HepG2 (cell line): ENCODE measurements around the gene GNG7. TPM values are rescaled to one million over a fixed set of nuclear protein-coding genes. Genes with fewer than 3 reads are reported as not detected.

Experiments
- CREM ChIP-seq, 2 experiments: sonication (generic) in 1 of 2; formaldehyde crosslinking in 1 of 2; IDR thresholded peaks; 2 replicates each; pipeline versions ENCODE4 v1.4.0 to v1.6.1; 2016 to 2020; ENCODE audit warnings: antibody characterized with exemption in 1 of 2, mild to moderate bottlenecking in 1 of 2, missing genetic modification reagents in 1 of 2
- HCFC1 ChIP-seq: fragments of 150-350 bp; IDR thresholded peaks from 2 replicates; pipeline ENCODE4 v1.6.1; 2014; ENCODE audit warnings: low read depth, low read length
- HNRNPL ChIP-seq: fragments of 200-400 bp; formaldehyde crosslinking; IDR thresholded peaks from 2 replicates; pipeline ENCODE4 v1.6.1; 2017; ENCODE audit warnings: mild to moderate bottlenecking, low read depth, low read length
- KDM5A ChIP-seq: fragments of 200-600 bp; sonication (generic); IDR thresholded peaks from 2 replicates; pipeline ENCODE4 v1.7.0; 2018; ENCODE audit warnings: antibody characterized with exemption, mild to moderate bottlenecking, low read length, borderline replicate concordance
- KDM6A ChIP-seq: IDR thresholded peaks from 2 replicates; pipeline ENCODE4 v1.6.1; 2016; ENCODE audit warnings: low read depth
- LCORL ChIP-seq, 2 experiments: fragments of 450-650 bp in 1 of 2; sonication (generic) in 1 of 2; formaldehyde crosslinking in 1 of 2; IDR thresholded peaks; 2 replicates each; pipeline versions ENCODE4 v1.5.0 to v1.6.1; 2017 to 2020; ENCODE audit warnings: antibody characterized with exemption in 1 of 2, missing genetic modification reagents in 1 of 2
- MLLT10 ChIP-seq: sonication (generic); formaldehyde crosslinking; IDR thresholded peaks from 2 replicates; pipeline ENCODE4 v1.4.0; 2020; ENCODE audit warnings: missing genetic modification reagents
- NFE2L2 ChIP-seq: fragments of 150-350 bp; IDR thresholded peaks from 2 replicates; pipeline ENCODE4 v1.6.1; 2014; ENCODE audit warnings: low read length
- NONO ChIP-seq, 2 experiments: fragments of 450-650 bp in 1 of 2; sonication (generic) in 1 of 2; formaldehyde crosslinking in 1 of 2; IDR thresholded peaks in 1 of 2; conservative IDR thresholded peaks in 1 of 2; 2 replicates each; pipeline versions ENCODE4 v1.6.1 to v1.8.0; 2017 to 2022; ENCODE audit warnings: mild to moderate bottlenecking in 1 of 2, missing genetic modification reagents in 1 of 2, moderate library complexity in 1 of 2
- NR2F1 ChIP-seq, 2 experiments: fragments of 450-650 bp in 1 of 2; formaldehyde crosslinking in 1 of 2; IDR thresholded peaks; 2 replicates each; pipeline versions ENCODE4 v1.5.0 to v1.6.1; 2016 to 2020; ENCODE audit warnings: mild to moderate bottlenecking in 1 of 2, missing compliant biosample characterization in 1 of 2, missing genetic modification reagents in 1 of 2, moderate library complexity in 1 of 2
- POLR2AphosphoS2 ChIP-seq: IDR thresholded peaks from 2 replicates; pipeline ENCODE4 v1.6.1; 2011; ENCODE audit warnings: low read depth, low read length, improper control_type of control experiment
- SP4 ChIP-seq: sonication (generic); formaldehyde crosslinking; IDR thresholded peaks from 2 replicates; pipeline ENCODE4 v1.8.1; 2023; ENCODE audit warnings: mild to moderate bottlenecking, missing genetic modification reagents
- TEAD2 ChIP-seq: sonication (generic); formaldehyde crosslinking; IDR thresholded peaks from 2 replicates; pipeline ENCODE4 v1.9.0; 2021; ENCODE audit warnings: missing genetic modification reagents
- ZBTB8A ChIP-seq: sonication (generic); formaldehyde crosslinking; IDR thresholded peaks from 2 replicates; pipeline ENCODE4 v1.4.0; 2020; ENCODE audit warnings: mild to moderate bottlenecking, low read depth, missing genetic modification reagents, borderline replicate concordance
- ZFP37 ChIP-seq: sonication (generic); formaldehyde crosslinking; IDR thresholded peaks from 2 replicates; pipeline ENCODE4 v1.4.0; 2020; ENCODE audit warnings: missing genetic modification reagents, borderline replicate concordance
- ZNF136 ChIP-seq: sonication (generic); formaldehyde crosslinking; IDR thresholded peaks from 2 replicates; pipeline ENCODE4 v1.8.1; 2022; ENCODE audit warnings: low read depth, mild to moderate bottlenecking, moderate library complexity, missing genetic modification reagents
- ZNF17 ChIP-seq: sonication (generic); formaldehyde crosslinking; IDR thresholded peaks from 2 replicates; pipeline ENCODE4 v1.5.0; 2020; ENCODE audit warnings: mild to moderate bottlenecking, missing genetic modification reagents
- ZNF20 ChIP-seq: sonication (generic); formaldehyde crosslinking; IDR thresholded peaks from 2 replicates; pipeline ENCODE4 v1.4.0; 2020; ENCODE audit warnings: mild to moderate bottlenecking, moderate library complexity, missing genetic modification reagents
- ZNF333 ChIP-seq: sonication (generic); formaldehyde crosslinking; IDR thresholded peaks from 2 replicates; pipeline ENCODE4 v1.4.0; 2020; ENCODE audit warnings: mild to moderate bottlenecking, missing genetic modification reagents, borderline replicate concordance
- ZNF343 ChIP-seq: sonication (generic); formaldehyde crosslinking; IDR thresholded peaks from 2 replicates; pipeline ENCODE4 v1.4.0; 2020; ENCODE audit warnings: mild to moderate bottlenecking, missing genetic modification reagents
- ZNF451 ChIP-seq: sonication (generic); formaldehyde crosslinking; IDR thresholded peaks from 2 replicates; pipeline ENCODE4 v1.5.0; 2020; ENCODE audit warnings: mild to moderate bottlenecking, missing genetic modification reagents
- ZNF572 ChIP-seq: sonication (generic); formaldehyde crosslinking; IDR thresholded peaks from 2 replicates; pipeline ENCODE4 v1.5.1; 2020; ENCODE audit warnings: mild to moderate bottlenecking, missing genetic modification reagents
- polyA plus RNA-seq, 8 experiments: library from polyadenylated mRNA; depleted of rRNA in 3 of 8; stranded (reverse) in 7 of 8; unstranded in 1 of 8; fragments of >200 nt; fragmentation: Illumina TruSeq in 4 of 8; extraction: Trizol in 4 of 8; gene quantifications; 2 replicates each; pipeline versions ENCODE4 v1.2.1 to v1.2.3, GENCODE V29; 2011 to 2016; ENCODE audit warnings: low read depth in 4 of 8, missing spikeins in 1 of 8, mixed read lengths in 1 of 8; ENCODE audit not compliant: insufficient read depth in 1 of 8
- total RNA-seq, 5 experiments: library from RNA; depleted of rRNA; stranded (reverse); fragments of >200 nt; fragmentation: Illumina TruSeq; extraction: Trizol; gene quantifications; 2 replicates each; pipeline ENCODE4 v1.2.3, GENCODE V29; 2016; ENCODE audit warnings: low read depth in 1 of 5
- TF ChIP-seq, protein P1 (sequence below): sonication (generic); formaldehyde crosslinking; IDR thresholded peaks from 2 replicates; pipeline ENCODE4 v1.4.0; 2020; ENCODE audit warnings: missing genetic modification reagents
- TF ChIP-seq, protein P2 (sequence below): sonication (generic); formaldehyde crosslinking; IDR thresholded peaks from 2 replicates; pipeline ENCODE4 v1.4.0; 2020; ENCODE audit warnings: missing genetic modification reagents, borderline replicate concordance

GNG7 gene
- total and polyA plus RNA-seq, 2 of the 13 experiments (the other 11 are each of a cell fraction or from before 2014, with no cell fraction given): 1.4 to 3.3 TPM

DNA sequence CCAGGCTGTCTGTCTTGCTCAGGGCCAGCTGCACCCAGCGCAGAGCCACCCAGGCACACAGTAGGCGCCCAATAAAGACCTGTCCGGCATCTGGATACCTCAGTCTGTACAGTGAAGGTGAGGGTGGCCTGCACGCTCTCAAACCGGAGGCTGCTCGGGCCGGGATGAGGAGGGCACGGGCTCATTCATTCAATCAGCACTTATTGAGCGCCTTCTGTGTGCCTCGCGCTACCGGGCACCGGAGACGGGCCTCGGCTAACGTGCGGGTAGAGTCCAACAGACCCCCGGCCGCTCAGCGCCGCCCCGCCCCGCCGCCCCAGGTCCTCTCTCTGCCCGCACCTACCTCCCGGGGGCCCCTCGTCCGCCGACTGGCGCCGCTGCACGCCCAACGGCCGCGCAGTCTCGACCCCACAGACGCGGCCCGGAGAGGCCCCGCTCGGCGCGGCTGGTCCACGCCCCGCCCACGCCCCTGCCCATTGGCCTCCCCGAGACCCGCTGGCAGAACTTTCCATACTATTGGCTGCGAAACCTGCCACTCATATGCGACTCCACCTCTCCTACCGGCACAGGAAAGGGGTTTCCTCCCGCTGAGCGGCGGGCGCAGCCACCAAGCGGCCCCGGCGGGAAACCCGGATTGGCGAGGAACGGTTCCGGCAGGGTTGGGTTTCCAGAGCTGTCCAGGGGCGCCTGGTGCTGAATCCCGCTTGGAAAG is 37.3 kb upstream of the GNG7 start, which contains the start of gene SLC39A3 (continued):
- TF ChIP-seq CREM (IDR thresholded peaks at IDR 0.05) (peak; percentile 66; the same call in 1 of the 2 replicates), CREM (CRISPR knock-in tag; IDR thresholded peaks at IDR 0.05) (peak; percentile 11; the same call in 1 of the 2 replicates), KDM5A (peak; percentile 86), POLR2AphosphoS2 (no peak), KDM6A (CRISPR knock-in tag) (no peak), ZNF136 (CRISPR knock-in tag) (no peak), NONO (IDR thresholded peaks at IDR 0.05) (no peak), NONO (CRISPR knock-in tag; conservative IDR thresholded peaks at IDR 0.05) (peak; percentile 69; the same call in 1 of the 2 replicates), ZNF451 (CRISPR knock-in tag) (peak; percentile 85), SP4 (CRISPR knock-in tag) (peak; percentile 96), ZFP37 (peak; percentile 95; the same call in 1 of the 2 replicates), ZNF572 (CRISPR knock-in tag) (peak; percentile 98), HNRNPL (peak; percentile 81), NFE2L2 (no peak), ZNF333 (CRISPR knock-in tag) (peak; percentile 89; the same call in 1 of the 2 replicates), TEAD2 (peak; percentile 62; the same call in 1 of the 2 replicates), ZBTB8A (CRISPR knock-in tag) (peak; percentile 56; the same call in 1 of the 2 replicates), MLLT10 (CRISPR knock-in tag) (no peak), NR2F1 (CRISPR knock-in tag; IDR thresholded peaks at IDR 0.05) (peak in 1 of 2 experiments; percentile 48; a peak in 1 of 4 replicates), ZNF343 (CRISPR knock-in tag) (peak; percentile 86), HCFC1 (peak; percentile 84), ZNF17 (CRISPR knock-in tag) (no peak), ZNF20 (CRISPR knock-in tag) (0 out of 2 replicates have a peak, but pooled peaks have one; percentile 83), LCORL (IDR thresholded peaks at IDR 0.05) (no peak), LCORL (CRISPR knock-in tag; IDR thresholded peaks at IDR 0.05) (peak; percentile 84)
- TF ChIP-seq, protein P1, sequence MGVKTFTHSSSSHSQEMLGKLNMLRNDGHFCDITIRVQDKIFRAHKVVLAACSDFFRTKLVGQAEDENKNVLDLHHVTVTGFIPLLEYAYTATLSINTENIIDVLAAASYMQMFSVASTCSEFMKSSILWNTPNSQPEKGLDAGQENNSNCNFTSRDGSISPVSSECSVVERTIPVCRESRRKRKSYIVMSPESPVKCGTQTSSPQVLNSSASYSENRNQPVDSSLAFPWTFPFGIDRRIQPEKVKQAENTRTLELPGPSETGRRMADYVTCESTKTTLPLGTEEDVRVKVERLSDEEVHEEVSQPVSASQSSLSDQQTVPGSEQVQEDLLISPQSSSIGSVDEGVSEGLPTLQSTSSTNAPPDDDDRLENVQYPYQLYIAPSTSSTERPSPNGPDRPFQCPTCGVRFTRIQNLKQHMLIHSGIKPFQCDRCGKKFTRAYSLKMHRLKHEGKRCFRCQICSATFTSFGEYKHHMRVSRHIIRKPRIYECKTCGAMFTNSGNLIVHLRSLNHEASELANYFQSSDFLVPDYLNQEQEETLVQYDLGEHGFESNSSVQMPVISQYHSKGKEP (CRISPR knock-in tag): peak; percentile 98
- TF ChIP-seq, protein P2, sequence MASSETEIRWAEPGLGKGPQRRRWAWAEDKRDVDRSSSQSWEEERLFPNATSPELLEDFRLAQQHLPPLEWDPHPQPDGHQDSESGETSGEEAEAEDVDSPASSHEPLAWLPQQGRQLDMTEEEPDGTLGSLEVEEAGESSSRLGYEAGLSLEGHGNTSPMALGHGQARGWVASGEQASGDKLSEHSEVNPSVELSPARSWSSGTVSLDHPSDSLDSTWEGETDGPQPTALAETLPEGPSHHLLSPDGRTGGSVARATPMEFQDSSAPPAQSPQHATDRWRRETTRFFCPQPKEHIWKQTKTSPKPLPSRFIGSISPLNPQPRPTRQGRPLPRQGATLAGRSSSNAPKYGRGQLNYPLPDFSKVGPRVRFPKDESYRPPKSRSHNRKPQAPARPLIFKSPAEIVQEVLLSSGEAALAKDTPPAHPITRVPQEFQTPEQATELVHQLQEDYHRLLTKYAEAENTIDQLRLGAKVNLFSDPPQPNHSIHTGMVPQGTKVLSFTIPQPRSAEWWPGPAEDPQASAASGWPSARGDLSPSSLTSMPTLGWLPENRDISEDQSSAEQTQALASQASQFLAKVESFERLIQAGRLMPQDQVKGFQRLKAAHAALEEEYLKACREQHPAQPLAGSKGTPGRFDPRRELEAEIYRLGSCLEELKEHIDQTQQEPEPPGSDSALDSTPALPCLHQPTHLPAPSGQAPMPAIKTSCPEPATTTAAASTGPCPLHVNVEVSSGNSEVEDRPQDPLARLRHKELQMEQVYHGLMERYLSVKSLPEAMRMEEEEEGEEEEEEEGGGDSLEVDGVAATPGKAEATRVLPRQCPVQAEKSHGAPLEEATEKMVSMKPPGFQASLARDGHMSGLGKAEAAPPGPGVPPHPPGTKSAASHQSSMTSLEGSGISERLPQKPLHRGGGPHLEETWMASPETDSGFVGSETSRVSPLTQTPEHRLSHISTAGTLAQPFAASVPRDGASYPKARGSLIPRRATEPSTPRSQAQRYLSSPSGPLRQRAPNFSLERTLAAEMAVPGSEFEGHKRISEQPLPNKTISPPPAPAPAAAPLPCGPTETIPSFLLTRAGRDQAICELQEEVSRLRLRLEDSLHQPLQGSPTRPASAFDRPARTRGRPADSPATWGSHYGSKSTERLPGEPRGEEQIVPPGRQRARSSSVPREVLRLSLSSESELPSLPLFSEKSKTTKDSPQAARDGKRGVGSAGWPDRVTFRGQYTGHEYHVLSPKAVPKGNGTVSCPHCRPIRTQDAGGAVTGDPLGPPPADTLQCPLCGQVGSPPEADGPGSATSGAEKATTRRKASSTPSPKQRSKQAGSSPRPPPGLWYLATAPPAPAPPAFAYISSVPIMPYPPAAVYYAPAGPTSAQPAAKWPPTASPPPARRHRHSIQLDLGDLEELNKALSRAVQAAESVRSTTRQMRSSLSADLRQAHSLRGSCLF (CRISPR knock-in tag): no peak
